Erythroblast (primary cell): ENCODE data around the gene NCEH1.

ENCODE experiments used
- GATA1 ChIP-seq: IDR thresholded peaks from 2 replicates; pipeline ENCODE4 v1.6.1; 2011; ENCODE audit warnings: low read depth, mild to moderate bottlenecking, control low read depth, low read length, moderate library complexity
- POLR2A ChIP-seq: IDR thresholded peaks from 2 replicates; pipeline ENCODE4 v1.6.1; 2011; ENCODE audit warnings: mild to moderate bottlenecking, low read length

DNA sequence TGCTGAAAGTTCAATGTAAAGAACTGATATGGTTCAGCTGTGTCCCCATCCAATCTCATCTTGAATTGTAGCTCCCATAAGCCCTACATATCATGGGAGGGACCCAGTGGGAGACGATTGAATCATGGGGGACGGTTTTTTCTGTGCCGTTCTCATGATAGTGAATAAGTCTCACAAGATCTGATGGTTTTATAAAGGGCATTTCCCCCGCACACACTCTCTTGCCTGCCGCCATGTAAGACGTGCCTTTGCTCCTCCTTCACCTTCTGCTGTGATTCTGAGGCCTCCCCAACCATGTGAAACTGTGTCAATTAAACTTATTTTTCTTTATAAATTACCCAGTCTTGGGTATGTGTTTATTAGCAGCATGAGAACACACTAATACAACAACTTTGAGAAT is 101.1 kb downstream of the NCEH1 start:
- TF ChIP-seq POLR2A: no peak
- no peak for TF ChIP-seq GATA1
